Measurements from ENCODE around the gene SLC16A13.

Gene SLC16A13

DNA sequence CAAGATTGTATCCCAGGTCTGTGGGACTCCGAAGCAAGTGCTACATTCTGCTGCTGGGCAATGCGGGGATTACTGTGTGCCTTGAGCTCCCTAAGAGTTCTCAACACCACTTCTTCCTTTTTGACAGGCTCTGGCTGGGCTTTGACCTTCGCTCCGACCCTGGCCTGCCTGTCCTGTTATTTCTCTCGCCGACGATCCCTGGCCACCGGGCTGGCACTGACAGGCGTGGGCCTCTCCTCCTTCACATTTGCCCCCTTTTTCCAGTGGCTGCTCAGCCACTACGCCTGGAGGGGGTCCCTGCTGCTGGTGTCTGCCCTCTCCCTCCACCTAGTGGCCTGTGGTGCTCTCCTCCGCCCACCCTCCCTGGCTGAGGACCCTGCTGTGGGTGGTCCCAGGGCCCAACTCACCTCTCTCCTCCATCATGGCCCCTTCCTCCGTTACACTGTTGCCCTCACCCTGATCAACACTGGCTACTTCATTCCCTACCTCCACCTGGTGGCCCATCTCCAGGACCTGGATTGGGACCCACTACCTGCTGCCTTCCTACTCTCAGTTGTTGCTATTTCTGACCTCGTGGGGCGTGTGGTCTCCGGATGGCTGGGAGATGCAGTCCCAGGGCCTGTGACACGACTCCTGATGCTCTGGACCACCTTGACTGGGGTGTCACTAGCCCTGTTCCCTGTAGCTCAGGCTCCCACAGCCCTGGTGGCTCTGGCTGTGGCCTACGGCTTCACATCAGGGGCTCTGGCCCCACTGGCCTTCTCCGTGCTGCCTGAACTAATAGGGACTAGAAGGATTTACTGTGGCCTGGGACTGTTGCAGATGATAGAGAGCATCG lies 2.4 kb downstream of the SLC16A13 start:
- peaks cover 7% of the 10 kb centered on the region for H3K4me1 ChIP-seq (ENCODE audit: low read length)
- H3K36me3 ChIP-seq (replicated peaks; ENCODE audit: low read depth, low read length) = no peaks in the 10 kb centered on the region
- no peak overlapping the region for H2AFZ ChIP-seq (ENCODE audit: low read depth, low read length)
- H3K79me2 ChIP-seq (ENCODE audit: low read length) = peaks cover 13% of the 10 kb centered on the region
- H3K9me3 ChIP-seq (ENCODE audit: insufficient read depth, low read length) = no peaks in the 10 kb centered on the region
- H3K4me2 ChIP-seq (ENCODE audit: low read length) = no peak overlapping the region
- H3K27me3 ChIP-seq (ENCODE audit: low read depth, low read length) = no peaks in the 10 kb centered on the region
- H4K20me1 ChIP-seq (ENCODE audit: insufficient read depth, low read length) = no peaks in the 10 kb centered on the region
- no peak overlapping the region for H3K4me3 ChIP-seq (ENCODE audit: low read length)
- no peak overlapping the region for H3K27ac ChIP-seq (ENCODE audit: low read length)
- H3K9ac ChIP-seq (ENCODE audit: low read length) = no peak overlapping the region
- TF ChIP-seq EZH2phosphoT487 (IDR thresholded peaks at IDR 0.05; ENCODE audit: low read depth) (no peak), CTCF (IDR thresholded peaks at IDR 0.05; ENCODE audit: low read depth, low read length) (no peak)

DNA sequence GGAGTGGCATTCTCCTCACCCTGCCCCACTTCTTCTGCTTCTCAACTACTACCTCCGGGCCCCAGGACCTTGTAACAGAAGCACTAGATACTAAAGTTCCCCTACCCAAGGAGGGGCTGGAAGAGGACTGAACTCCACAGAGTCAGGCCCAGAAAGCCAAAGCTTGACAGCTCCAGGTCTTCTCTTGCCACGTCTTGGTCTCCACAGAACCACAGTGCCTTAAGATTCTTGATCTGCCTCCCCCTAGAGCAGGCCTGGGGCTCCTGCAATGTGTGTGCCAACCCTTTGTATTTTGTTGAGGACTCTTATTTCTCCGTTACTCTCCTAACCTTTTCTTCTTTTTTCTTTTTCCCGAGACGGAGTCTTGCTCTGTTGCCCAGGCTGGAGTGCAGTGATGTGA lies 4.0 kb downstream of the SLC16A13 start:
- H3K4me2 ChIP-seq (ENCODE audit: low read length) = no peak overlapping the region
- peaks cover 13% of the 10 kb centered on the region for H3K79me2 ChIP-seq (ENCODE audit: low read length)
- no peak overlapping the region for H3K4me3 ChIP-seq (ENCODE audit: low read length)
- no peak overlapping the region for H3K27ac ChIP-seq (ENCODE audit: low read length)
- TF ChIP-seq EZH2phosphoT487 (IDR thresholded peaks at IDR 0.05; ENCODE audit: low read depth) (no peak), CTCF (IDR thresholded peaks at IDR 0.05; ENCODE audit: low read depth, low read length) (no peak)
- no peak overlapping the region for H2AFZ ChIP-seq (ENCODE audit: low read depth, low read length)
- H4K20me1 ChIP-seq (ENCODE audit: insufficient read depth, low read length) = no peaks in the 10 kb centered on the region
- H3K27me3 ChIP-seq (ENCODE audit: low read depth, low read length) = no peaks in the 10 kb centered on the region
- no peaks in the 10 kb centered on the region for H3K36me3 ChIP-seq (replicated peaks; ENCODE audit: low read depth, low read length)
- H3K9me3 ChIP-seq (ENCODE audit: insufficient read depth, low read length) = no peaks in the 10 kb centered on the region
- peaks cover 6% of the 10 kb centered on the region for H3K4me1 ChIP-seq (ENCODE audit: low read length)
- no peak overlapping the region for H3K9ac ChIP-seq (ENCODE audit: low read length)

DNA sequence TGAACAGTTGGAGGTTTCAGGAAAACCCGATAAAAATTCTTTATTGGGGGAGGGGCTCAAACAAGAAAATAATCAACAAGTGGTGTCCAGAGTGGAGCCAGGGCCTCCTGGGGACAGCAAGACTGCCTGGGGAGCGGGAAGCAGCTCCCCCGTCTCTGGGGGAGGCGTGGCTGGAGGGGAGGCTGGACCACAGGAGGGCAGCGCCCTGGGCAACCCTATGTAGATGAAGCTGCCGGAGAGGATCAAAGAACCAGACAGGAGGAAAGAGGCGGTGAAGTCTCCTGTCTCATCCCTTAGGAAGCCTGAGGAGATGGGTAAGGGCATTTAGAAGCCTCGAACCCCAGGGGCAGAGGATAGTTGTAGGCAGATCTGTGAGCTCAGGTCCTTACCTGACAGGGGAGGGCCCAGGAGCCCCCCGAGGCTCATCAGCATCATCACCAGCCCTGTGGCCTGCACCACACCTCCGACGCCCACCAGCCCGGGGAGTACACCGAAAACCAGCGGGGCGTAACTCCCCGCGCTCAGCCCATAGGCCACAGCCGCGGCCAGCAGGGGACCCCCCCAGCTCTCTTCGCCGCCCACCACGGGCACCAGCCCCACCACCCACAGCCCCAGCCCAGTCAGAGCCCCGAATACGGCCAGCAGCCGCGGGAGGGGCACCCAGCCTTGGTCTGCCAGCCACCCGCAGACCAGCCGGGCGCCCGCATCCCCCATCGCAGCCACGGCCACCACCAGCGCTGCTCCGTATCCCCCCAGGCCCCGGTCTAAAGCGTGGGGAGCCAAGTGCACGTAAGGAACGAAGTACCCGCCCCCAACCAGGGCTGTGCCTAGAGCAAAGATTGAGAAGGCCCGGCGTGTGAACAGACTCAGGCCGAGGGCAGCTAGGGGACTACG lies 6.0 kb downstream of the SLC16A13 start:
- Histone ChIP-seq H3K9me3 (ENCODE audit: insufficient read depth, low read length) (no peaks in the 10 kb centered on the region), H4K20me1 (ENCODE audit: insufficient read depth, low read length) (no peaks in the 10 kb centered on the region), H3K4me2 (ENCODE audit: low read length) (no peak overlapping the region), H3K79me2 (ENCODE audit: low read length) (peaks cover under 1% of the 10 kb centered on the region; the same call in 1 of the 2 replicates), H3K9ac (ENCODE audit: low read length) (no peak overlapping the region), H3K4me1 (ENCODE audit: low read length) (peaks cover 10% of the 10 kb centered on the region), H3K4me3 (ENCODE audit: low read length) (no peak overlapping the region), H3K27me3 (ENCODE audit: low read depth, low read length) (no peaks in the 10 kb centered on the region), H3K27ac (ENCODE audit: low read length) (no peak overlapping the region), H3K36me3 (replicated peaks; ENCODE audit: low read depth, low read length) (no peaks in the 10 kb centered on the region), H2AFZ (ENCODE audit: low read depth, low read length) (no peak overlapping the region)
- TF ChIP-seq EZH2phosphoT487 (IDR thresholded peaks at IDR 0.05; ENCODE audit: low read depth) = no peak
- TF ChIP-seq CTCF (IDR thresholded peaks at IDR 0.05; ENCODE audit: low read depth, low read length) = no peak

All from OCI-LY3 (cell line).